CD14-positive monocyte (primary cell): ENCODE data around the gene DLGAP4. TPM values are rescaled to one million over a fixed set of nuclear protein-coding genes. Genes with fewer than 3 reads are reported as not detected.

Source experiments
- DNase-seq, 3 donors: peaks; one replicate each; pipeline ENCODE4 v3.0.0-alpha.2; 2011 to 2022
- H2AFZ ChIP-seq: 2 replicates; pipeline ENCODE4 v1.6.0; 2012; ENCODE audit warnings: mild to moderate bottlenecking, low read depth, low read length, inconsistent platforms; ENCODE audit not compliant: insufficient read depth, poor library complexity, severe bottlenecking
- H3K27ac ChIP-seq, 2 donors: 1 replicate in 1 of 2; 2 replicates in 1 of 2; pipeline ENCODE4 v1.5.1; 2012 to 2013; ENCODE audit warnings: low read length in 2 of 2, control low read depth in 1 of 2, inconsistent platforms in 1 of 2, low read depth in 1 of 2, mild to moderate bottlenecking in 1 of 2
- H3K27me3 ChIP-seq, 2 donors: one replicate each; pipeline versions ENCODE4 v1.6.0 to v1.6.1; 2011 to 2013; ENCODE audit warnings: low read length in 2 of 2; ENCODE audit not compliant: control insufficient read depth in 2 of 2, insufficient read depth in 2 of 2
- H3K36me3 ChIP-seq, 2 donors: replicated peaks in 1 of 2; 1 replicate in 1 of 2; 2 replicates in 1 of 2; pipeline versions ENCODE4 v1.5.1 to v1.6.1; 2012 to 2013; ENCODE audit warnings: low read length in 2 of 2, control low read depth in 1 of 2, inconsistent platforms in 1 of 2, mild to moderate bottlenecking in 1 of 2; ENCODE audit not compliant: insufficient read depth in 2 of 2, control insufficient read depth in 1 of 2
- H3K4me1 ChIP-seq, 2 donors: 1 replicate in 1 of 2; 2 replicates in 1 of 2; pipeline versions ENCODE4 v1.5.1 to v1.6.1; 2012 to 2013; ENCODE audit warnings: low read length in 2 of 2, control low read depth in 1 of 2, inconsistent platforms in 1 of 2, mild to moderate bottlenecking in 1 of 2, moderate library complexity in 1 of 2; ENCODE audit not compliant: insufficient read depth in 2 of 2, control insufficient read depth in 1 of 2
- H3K4me2 ChIP-seq: replicated peaks from 2 replicates; pipeline ENCODE3; 2012; ENCODE audit warnings: low read length, moderate library complexity, mild to moderate bottlenecking; ENCODE audit not compliant: poor library complexity, severe bottlenecking; ENCODE audit errors: extremely low read depth
- H3K4me3 ChIP-seq, 3 experiments: fragments of 200-600 bp in 1 of 3; sonication (generic) in 1 of 3; replicated peaks in 1 of 3; 1 replicate in 2 of 3; 2 replicates in 1 of 3; pipeline ENCODE4 v1.5.1; 2011 to 2013; ENCODE audit warnings: low read length in 3 of 3, mild to moderate bottlenecking in 3 of 3, control low read depth in 2 of 3, low read depth in 2 of 3, inconsistent platforms in 1 of 3, moderate library complexity in 1 of 3
- H3K79me2 ChIP-seq: 2 replicates; pipeline ENCODE4 v1.6.0; 2012; ENCODE audit warnings: mild to moderate bottlenecking, control low read depth, inconsistent platforms, low read length, moderate library complexity; ENCODE audit not compliant: insufficient read depth
- H3K9ac ChIP-seq: 2 replicates; pipeline ENCODE4 v1.6.0; 2017; ENCODE audit warnings: low read length, mild to moderate bottlenecking; ENCODE audit not compliant: insufficient read depth, poor library complexity, severe bottlenecking
- H3K9me3 ChIP-seq, 2 donors: replicated peaks in 1 of 2; 1 replicate in 1 of 2; 2 replicates in 1 of 2; pipeline versions ENCODE4 v1.5.1 to v1.6.1; 2012 to 2013; ENCODE audit warnings: low read length in 2 of 2, control low read depth in 1 of 2; ENCODE audit not compliant: control insufficient read depth in 1 of 2, insufficient read depth in 1 of 2
- H4K20me1 ChIP-seq: 2 replicates; pipeline ENCODE4 v1.6.0; 2012; ENCODE audit warnings: mild to moderate bottlenecking, low read length, control low read depth, moderate library complexity; ENCODE audit not compliant: insufficient read depth
- H3K27ac Mint-ChIP-seq, 7 donors: one replicate each; pipeline ENCODE4 v1.8.0; 2020; ENCODE audit warnings: mild to moderate bottlenecking in 7 of 7, mixed read lengths in 7 of 7, moderate library complexity in 6 of 7, inconsistent platforms in 2 of 7
- H3K27me3 Mint-ChIP-seq, 3 donors: one replicate each; pipeline ENCODE4 v1.8.0; 2021 to 2022; ENCODE audit warnings: low read depth in 3 of 3, mild to moderate bottlenecking in 3 of 3, mixed read lengths in 3 of 3, moderate library complexity in 3 of 3, inconsistent platforms in 1 of 3
- H3K36me3 Mint-ChIP-seq, 2 donors: one replicate each; pipeline ENCODE4 v1.8.0; 2020; ENCODE audit warnings: mixed read lengths in 2 of 2, inconsistent platforms in 1 of 2, mild to moderate bottlenecking in 1 of 2
- H3K4me1 Mint-ChIP-seq: one replicate; pipeline ENCODE4 v1.8.0; 2020; ENCODE audit warnings: mild to moderate bottlenecking, mixed read lengths
- H3K4me3 Mint-ChIP-seq, 2 donors: one replicate each; pipeline ENCODE4 v1.8.0; 2020; ENCODE audit warnings: mild to moderate bottlenecking in 2 of 2, mixed read lengths in 2 of 2, moderate library complexity in 1 of 2
- H3K9me3 Mint-ChIP-seq, 7 donors: one replicate each; pipeline ENCODE4 v1.8.0; 2020 to 2022; ENCODE audit warnings: mixed read lengths in 7 of 7, mild to moderate bottlenecking in 6 of 7, moderate library complexity in 6 of 7, inconsistent platforms in 2 of 7
- WGBS: methylation state at CpG from one replicate; pipeline ENCODE4 v1.1.5; 2013; ENCODE audit warnings: missing lambda C conversion rate; ENCODE audit not compliant: insufficient coverage; 5-methylcytosine and 5-hydroxymethylcytosine counted together
- intact Hi-C, 2 donors: fragments of 100-400 bp; cut with micrococcal nuclease; formaldehyde crosslinking; loops; one replicate each; pipeline versions ENCODE4 v1.15.0 to v1.15.1; 2023
- polyA plus RNA-seq, 3 donors: library from polyadenylated mRNA; depleted of rRNA in 1 of 3; unstranded in 2 of 3; stranded (reverse) in 1 of 3; fragments of 300-500 nt in 2 of 3; fragments of >200 nt in 1 of 3; fragmentation: Illumina TruSeq in 2 of 3; gene quantifications; 1 replicate in 2 of 3; 2 replicates in 1 of 3; pipeline ENCODE4 v1.2.3, GENCODE V29; 2012 to 2021
- TF ChIP-seq, protein P1 (sequence below): fragments of 200-600 bp; IDR thresholded peaks from one replicate; pipeline ENCODE4 v1.8.0; 2022; ENCODE audit warnings: antibody characterized with exemption, mild to moderate bottlenecking

The DLGAP4 gene
- polyA plus RNA-seq, 3 donors: 9.9 to 52.7 (median 17.6) TPM

- H3K27me3 ChIP-seq: peaks cover 0 to 3% of the 10 kb centered on the region in 2 donors
- H3K27ac ChIP-seq: peak overlapping the region; percentile 63 to 96
- peak overlapping the region in 1 of 3 experiments; percentile 82 for H3K4me3 ChIP-seq
- peak overlapping the region in 1 of 2 donors; percentile 84 for H3K4me3 Mint-ChIP-seq
- H3K27ac Mint-ChIP-seq: peak overlapping the region; percentile 53 to 96 (median 92)
- peak overlapping the region; percentile 75 for H2AFZ ChIP-seq
- H3K4me1 Mint-ChIP-seq: peaks cover 34% of the 10 kb centered on the region
- H3K9me3 ChIP-seq: no peaks in the 10 kb centered on the region
- no peaks in the 10 kb centered on the region for H3K9me3 Mint-ChIP-seq
- peaks cover 24% of the 10 kb centered on the region for H4K20me1 ChIP-seq
- peaks cover 4 to 7% of the 10 kb centered on the region in 2 donors for H3K36me3 Mint-ChIP-seq
- H3K36me3 ChIP-seq: no peaks in the 10 kb centered on the region
- intact Hi-C loops: no loop called here
- H3K4me2 ChIP-seq: peak overlapping the region; percentile 84
- 23% methylated on average over 9 of the region's 17 CpGs for WGBS
- TF ChIP-seq, protein P1, sequence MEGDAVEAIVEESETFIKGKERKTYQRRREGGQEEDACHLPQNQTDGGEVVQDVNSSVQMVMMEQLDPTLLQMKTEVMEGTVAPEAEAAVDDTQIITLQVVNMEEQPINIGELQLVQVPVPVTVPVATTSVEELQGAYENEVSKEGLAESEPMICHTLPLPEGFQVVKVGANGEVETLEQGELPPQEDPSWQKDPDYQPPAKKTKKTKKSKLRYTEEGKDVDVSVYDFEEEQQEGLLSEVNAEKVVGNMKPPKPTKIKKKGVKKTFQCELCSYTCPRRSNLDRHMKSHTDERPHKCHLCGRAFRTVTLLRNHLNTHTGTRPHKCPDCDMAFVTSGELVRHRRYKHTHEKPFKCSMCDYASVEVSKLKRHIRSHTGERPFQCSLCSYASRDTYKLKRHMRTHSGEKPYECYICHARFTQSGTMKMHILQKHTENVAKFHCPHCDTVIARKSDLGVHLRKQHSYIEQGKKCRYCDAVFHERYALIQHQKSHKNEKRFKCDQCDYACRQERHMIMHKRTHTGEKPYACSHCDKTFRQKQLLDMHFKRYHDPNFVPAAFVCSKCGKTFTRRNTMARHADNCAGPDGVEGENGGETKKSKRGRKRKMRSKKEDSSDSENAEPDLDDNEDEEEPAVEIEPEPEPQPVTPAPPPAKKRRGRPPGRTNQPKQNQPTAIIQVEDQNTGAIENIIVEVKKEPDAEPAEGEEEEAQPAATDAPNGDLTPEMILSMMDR: no peak
- peaks cover 25% of the 10 kb centered on the region for H3K79me2 ChIP-seq
- H3K9ac ChIP-seq: peak overlapping the region; percentile 98
- no peak for DNase-seq
- peaks cover 8 to 12% (median 9%) of the 10 kb centered on the region in 3 donors for H3K27me3 Mint-ChIP-seq
- peaks cover 26 to 30% of the 10 kb centered on the region in 2 donors for H3K4me1 ChIP-seq
Observed at GRCh38 chr20:36571564-36572504, 265.7 kb downstream of the DLGAP4 start.

DNA sequence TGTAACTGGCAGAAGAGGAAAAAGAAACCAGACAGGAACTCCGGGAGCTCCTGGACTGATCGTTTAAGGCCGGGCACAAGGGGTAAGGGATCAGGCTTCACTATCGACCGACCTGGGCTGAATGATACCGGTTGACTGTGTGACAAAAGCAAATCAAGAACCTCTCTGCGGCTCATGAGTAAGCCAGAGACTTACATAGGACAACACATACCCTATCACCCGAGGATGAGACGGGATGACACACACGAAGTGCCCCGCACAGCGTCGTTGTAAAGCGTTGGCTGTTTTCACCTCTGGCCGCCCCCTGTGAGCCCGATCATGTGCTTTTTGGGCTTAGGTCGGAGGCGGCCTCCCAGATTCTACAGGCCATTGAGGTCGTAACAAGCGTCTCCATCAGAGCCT is 266.6 kb downstream of the DLGAP4 start:
- TF ChIP-seq, protein P1: no peak
- DNase-seq: peak; percentile 76 to 93 (median 84)

More for the DNA sequence above, 266.6 kb downstream of the DLGAP4 start:
- H3K4me1 ChIP-seq: peaks cover 26 to 30% of the 10 kb centered on the region in 2 donors
- peak overlapping the region; percentile 48 to 91 (median 82) for H3K4me3 ChIP-seq
- H2AFZ ChIP-seq: peak overlapping the region; percentile 75
- peaks cover 28% of the 10 kb centered on the region for H4K20me1 ChIP-seq
- intact Hi-C loops: loop anchor here in 1 of 2 donors (1.0 kb wide), 1 partner anchor 33 kb away; the partner anchor contains the start of gene RAB5IF
- Mint-ChIP-seq H3K27ac (peak overlapping the region; percentile 86 to 96 (median 93)), H3K4me1 (peaks cover 34% of the 10 kb centered on the region), H3K27me3 (peaks cover 8 to 12% (median 9%) of the 10 kb centered on the region in 3 donors), H3K9me3 (no peaks in the 10 kb centered on the region), H3K36me3 (peaks cover 4 to 10% of the 10 kb centered on the region in 2 donors), H3K4me3 (peak overlapping the region; percentile 84 to 87)
- no peaks in the 10 kb centered on the region for H3K9me3 ChIP-seq
- H3K27ac ChIP-seq: peak overlapping the region; percentile 63 to 96
- peaks cover 33% of the 10 kb centered on the region for H3K79me2 ChIP-seq
- H3K36me3 ChIP-seq: no peaks in the 10 kb centered on the region
- H3K4me2 ChIP-seq: peak overlapping the region; percentile 84
- WGBS: 3% methylated on average over 20 of the region's 20 CpGs
- peak overlapping the region; percentile 98 for H3K9ac ChIP-seq
- peaks cover 0 to 3% of the 10 kb centered on the region in 2 donors for H3K27me3 ChIP-seq
